ENCODE data around the gene APC. TPM values are rescaled to one million over a fixed set of nuclear protein-coding genes. Genes with fewer than 3 reads are reported as not detected.

The APC gene
- total RNA-seq, 1 experiment from 2014 or later, result 40.0 TPM

- peak; percentile 57 for ATAC-seq
- 0 out of 2 replicates have a peak overlapping the region, but pooled peaks have one; percentile 22 for H3K27ac Mint-ChIP-seq
- POLR2A ChIA-PET, result no interaction called here
Observed at GRCh38 chr5:112718344-112718743, 19.3 kb upstream of the APC start.

GRCh38 chr5:112720576-112720975 lies 17.1 kb upstream of the APC start:
- no peak overlapping the region for H3K27ac Mint-ChIP-seq
- ChIA-PET CTCF (interaction anchor here (0.7 to 1.5 kb wide), 3 partner anchors 8 to 36 kb away, joined by 3 to 4 read pairs (median 3); no protein-coding TSS in a partner anchor), POLR2A (no interaction called here)
- DNase-seq (ENCODE audit: low spot score), result no peak
- H3K4me1 Mint-ChIP-seq, result peaks cover 19% of the 10 kb centered on the region
- no peaks in the 10 kb centered on the region for H3K27me3 Mint-ChIP-seq (ENCODE audit: low read depth)
- TF ChIP-seq E2F5 (CRISPR knock-in tag; IDR thresholded peaks at IDR 0.05), result no peak
- TF ChIP-seq SMAD3 (CRISPR knock-in tag; IDR thresholded peaks at IDR 0.05; ENCODE audit: borderline replicate concordance), result no peak
- TF ChIP-seq TP53 (CRISPR knock-in tag; IDR thresholded peaks at IDR 0.05), result no peak
- TF ChIP-seq ATF2 (CRISPR knock-in tag; IDR thresholded peaks at IDR 0.05; ENCODE audit: borderline replicate concordance, low read depth), result no peak
- no peak for TF ChIP-seq MAX (CRISPR knock-in tag; IDR thresholded peaks at IDR 0.05)
- no peak for TF ChIP-seq PRRX2 (CRISPR knock-in tag; IDR thresholded peaks at IDR 0.05)
- no peak for TF ChIP-seq ZNF121 (CRISPR knock-in tag; IDR thresholded peaks at IDR 0.05)
- TF ChIP-seq ZNF138 (CRISPR knock-in tag; conservative IDR thresholded peaks at IDR 0.05), result no peak
- TF ChIP-seq ZNF219 (CRISPR knock-in tag; IDR thresholded peaks at IDR 0.05; ENCODE audit: borderline replicate concordance), result no peak
- ATAC-seq, result no peak
- H3K9me3 Mint-ChIP-seq, result no peaks in the 10 kb centered on the region
- H3K36me3 Mint-ChIP-seq, result no peaks in the 10 kb centered on the region
- H3K4me3 Mint-ChIP-seq, result no peak overlapping the region

More at GRCh38 chr5:112718344-112718743, 19.3 kb upstream of the APC start:
- no peak for TF ChIP-seq USF2 (CRISPR knock-in tag; IDR thresholded peaks at IDR 0.05)
- TF ChIP-seq EMX1 (CRISPR knock-in tag; IDR thresholded peaks at IDR 0.05), result no peak
- TF ChIP-seq FOXP4 (CRISPR knock-in tag; IDR thresholded peaks at IDR 0.05), result no peak
- no peak for TF ChIP-seq CREB1 (CRISPR knock-in tag; IDR thresholded peaks at IDR 0.05)
- no peak for TF ChIP-seq PRRX2 (CRISPR knock-in tag; IDR thresholded peaks at IDR 0.05)
- no peak for TF ChIP-seq SMAD4 (CRISPR knock-in tag; IDR thresholded peaks at IDR 0.05)
- no peak for TF ChIP-seq ESRRA (CRISPR knock-in tag; IDR thresholded peaks at IDR 0.05; ENCODE audit: borderline replicate concordance)
- no peak for TF ChIP-seq FOXP1 (CRISPR knock-in tag; IDR thresholded peaks at IDR 0.05; ENCODE audit: borderline replicate concordance)
- TF ChIP-seq ELF4 (CRISPR knock-in tag; IDR thresholded peaks at IDR 0.05; ENCODE audit: low read depth), result no peak
- no peak for TF ChIP-seq NFYB (CRISPR knock-in tag; conservative IDR thresholded peaks at IDR 0.05; ENCODE audit: low read depth)
- no peaks in the 10 kb centered on the region for H3K9me3 Mint-ChIP-seq
- no peak overlapping the region for H3K4me3 Mint-ChIP-seq
- DNase-seq (ENCODE audit: low spot score), result no peak
- H3K4me1 Mint-ChIP-seq, result peaks cover 19% of the 10 kb centered on the region
- H3K27me3 Mint-ChIP-seq (ENCODE audit: low read depth), result no peaks in the 10 kb centered on the region
- no peaks in the 10 kb centered on the region for H3K36me3 Mint-ChIP-seq
- CTCF ChIA-PET, result interaction anchor here (1.0 kb wide), 1 partner anchor 298 kb away, joined by 3 read pairs; no protein-coding TSS in a partner anchor

All from WTC11 (cell line).